ENCODE measurements around the gene KCNK5. TPM values are rescaled to one million over a fixed set of nuclear protein-coding genes. Genes with fewer than 3 reads are reported as not detected.

The KCNK5 gene
- total and polyA plus RNA-seq, 2 of the 8 experiments (the other 6 are each of a cell fraction or from before 2014, with no cell fraction given) = 20.9 to 44.3 TPM

GRCh38 chr6:39200498-39201020 is 28.7 kb downstream of the KCNK5 start (continued):
- TF ChIP-seq USF2 (IDR thresholded peaks at IDR 0.05; ENCODE audit: low read length) = no peak
- no peak for TF ChIP-seq ZNF274 (IDR thresholded peaks at IDR 0.05; ENCODE audit: borderline replicate concordance, extremely low read depth, low read length)
- TF ChIP-seq HDAC2 (IDR thresholded peaks at IDR 0.05; ENCODE audit: borderline replicate concordance in 1 of 2, low read depth in 2 of 2, low read length in 2 of 2) = no peak
- no peak for TF ChIP-seq RBBP5 (IDR thresholded peaks at IDR 0.05; ENCODE audit: borderline replicate concordance, low read depth, low read length)
- no peak for TF ChIP-seq JUND (IDR thresholded peaks at IDR 0.05; ENCODE audit: low read length)
- TF ChIP-seq RNF2 (IDR thresholded peaks at IDR 0.05; ENCODE audit: borderline replicate concordance, low read depth, low read length, missing control alignments, poor library complexity, severe bottlenecking) = no peak
- TF ChIP-seq HDAC6 (IDR thresholded peaks at IDR 0.05; ENCODE audit: low read depth, low read length) = no peak
- no peak for TF ChIP-seq TCF12 (IDR thresholded peaks at IDR 0.05; ENCODE audit: low read depth, low read length)
- TF ChIP-seq BACH1 (IDR thresholded peaks at IDR 0.05; ENCODE audit: low read length) = no peak
